WI38 (cell line): Measurements from ENCODE around the gene ETV3.
"Not testable (repeated sequence)": the region's sequence is repeated elsewhere in the genome, so short reads cannot be mapped to it uniquely, and the experiment has no call there.

Source experiments
- H3K4me3 ChIP-seq: 2 replicates; pipeline ENCODE4 v1.5.1; 2011; ENCODE audit warnings: low read depth, mild to moderate bottlenecking, control low read depth, low read length
- CTCF ChIP-seq: IDR thresholded peaks from 2 replicates; pipeline ENCODE4 v1.5.1; 2012; ENCODE audit warnings: low read depth, mild to moderate bottlenecking, control low read depth, low read length

Gene ETV3

GRCh38 chr1:157105988-157106812, 32.0 kb downstream of the ETV3 start:
- TF ChIP-seq CTCF, result no peak
- H3K4me3 ChIP-seq, result no peak overlapping the region

GRCh38 chr1:157105298-157105987, 32.8 kb downstream of the ETV3 start:
- TF ChIP-seq CTCF, result no peak
- no peak overlapping the region for H3K4me3 ChIP-seq

GRCh38 chr1:157104598-157105293, 33.4 kb downstream of the ETV3 start:
- H3K4me3 ChIP-seq, result no peak overlapping the region
- TF ChIP-seq CTCF, result no peak

GRCh38 chr1:157103268-157103667, 34.9 kb downstream of the ETV3 start:
- no peak for TF ChIP-seq CTCF
- H3K4me3 ChIP-seq, result no peak overlapping the region

GRCh38 chr1:157101149-157101548, 37.0 kb downstream of the ETV3 start:
- no peak for TF ChIP-seq CTCF
- no peak overlapping the region for H3K4me3 ChIP-seq

- TF ChIP-seq CTCF, result no peak
- no peak within 1 kb of the TSS for H3K4me3 ChIP-seq
Measured at GRCh38 chr1:157099633-157100009, 38.6 kb downstream of the ETV3 start, which contains the start of gene ETV3L. ETV3L (minus strand) TSS chr1:157099808; CDS start chr1:157099523, 285 bp downstream.

- H3K4me3 ChIP-seq, result not testable (repeated sequence)
Measured at GRCh38 chr1:157098987-157099632, 39.1 kb downstream of the ETV3 start.
